HPDE6-E6E7 (cell line): ENCODE data around the gene ABL2.

Source experiments
- DNase-seq: peaks from one replicate; pipeline ENCODE4 v3.0.0; 2011; ENCODE audit warnings: missing footprints; ENCODE audit errors: extremely low spot score

ABL2 gene

DNA sequence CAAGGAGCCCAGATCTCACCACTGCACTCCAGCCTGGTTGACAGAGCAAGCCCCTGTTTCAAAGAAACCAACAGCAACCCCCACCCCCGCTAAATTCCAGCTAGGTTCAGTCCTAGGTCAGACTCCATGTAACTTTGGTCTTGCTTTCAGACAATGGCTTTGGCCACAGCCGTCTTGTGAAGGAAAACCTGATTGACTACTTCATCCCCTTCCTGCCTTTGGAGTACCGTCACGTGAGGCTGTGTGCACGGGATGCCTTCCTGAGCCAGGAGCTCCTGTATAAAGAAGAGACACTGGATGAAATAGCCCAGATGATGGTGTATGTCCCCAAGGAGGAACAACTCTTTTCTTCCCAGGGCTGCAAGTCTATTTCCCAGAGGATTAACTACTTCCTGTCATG, 134.7 kb downstream of the ABL2 start:
- DNase-seq: no peak

DNA sequence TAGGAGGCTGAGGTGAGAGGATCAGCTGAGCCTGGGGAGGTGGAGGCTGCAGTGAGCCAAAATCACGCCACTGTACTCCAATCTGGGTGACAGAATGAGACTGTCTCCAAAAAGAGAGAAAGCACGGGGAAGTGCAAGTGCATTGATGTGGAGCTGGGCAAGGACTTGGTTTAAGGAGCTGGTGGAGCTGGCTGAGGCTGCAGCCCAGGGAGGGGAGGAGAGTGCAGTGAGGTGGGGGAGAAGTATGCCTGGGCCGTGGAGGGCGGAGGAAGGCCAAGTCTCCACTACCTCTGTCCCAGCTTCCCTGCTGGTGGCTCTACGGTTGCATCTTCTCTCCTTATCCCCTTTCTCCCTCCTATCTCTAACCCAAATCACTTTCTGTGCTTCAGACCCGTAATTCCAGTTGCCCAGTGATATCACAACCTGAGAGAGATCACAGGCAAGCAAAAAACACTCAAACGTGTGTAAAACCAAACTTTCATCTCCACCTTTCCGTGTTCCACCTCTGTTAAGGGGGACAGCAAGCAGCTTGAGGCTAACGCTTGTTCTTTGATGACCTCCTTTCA, 136.5 kb downstream of the ABL2 start:
- DNase-seq: no peak

DNA sequence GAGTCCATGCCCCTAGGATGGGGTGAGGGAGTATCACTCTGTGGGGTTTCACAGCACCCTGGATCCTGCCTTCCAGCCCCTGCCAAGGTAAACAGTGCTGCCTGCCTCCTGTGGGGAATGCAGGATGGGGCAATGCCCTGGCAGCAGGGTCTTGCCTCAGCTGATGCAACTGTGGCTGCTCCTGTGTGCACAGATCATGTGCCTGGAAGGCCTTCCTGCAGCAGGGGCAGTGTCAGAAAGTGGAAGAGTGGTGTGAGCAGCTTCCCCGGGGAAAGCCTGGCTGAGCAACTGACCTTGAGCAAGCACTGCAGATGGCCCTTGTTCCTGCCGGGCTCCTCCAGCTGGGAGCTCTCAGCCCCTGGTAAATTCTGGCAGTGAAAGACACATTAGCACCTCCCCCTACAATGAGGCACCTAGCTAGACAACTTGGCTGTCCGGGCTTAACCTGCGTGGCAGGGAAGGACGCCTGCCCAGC, 137.7 kb downstream of the ABL2 start:
- DNase-seq: no peak

DNA sequence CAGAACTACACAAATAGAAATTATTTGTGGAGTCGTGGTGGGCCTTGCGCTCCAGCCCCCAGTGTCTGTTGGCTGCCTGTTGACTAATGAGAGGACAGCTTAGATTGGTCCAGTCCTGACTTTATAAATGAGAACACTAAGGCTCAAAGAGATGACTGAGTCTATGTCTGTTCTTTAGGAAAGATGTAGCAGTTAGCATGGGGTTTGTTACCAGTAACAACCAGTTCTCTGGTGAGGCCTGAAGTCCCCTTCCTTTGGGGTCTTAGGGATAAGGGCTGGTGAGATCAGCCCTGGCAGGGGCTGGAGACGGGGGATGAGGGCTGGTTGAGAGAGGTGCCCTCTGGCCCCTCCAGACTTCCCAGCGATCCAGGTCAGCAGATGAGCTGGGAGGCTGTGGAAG, 138.6 kb downstream of the ABL2 start:
- DNase-seq: no peak

DNA sequence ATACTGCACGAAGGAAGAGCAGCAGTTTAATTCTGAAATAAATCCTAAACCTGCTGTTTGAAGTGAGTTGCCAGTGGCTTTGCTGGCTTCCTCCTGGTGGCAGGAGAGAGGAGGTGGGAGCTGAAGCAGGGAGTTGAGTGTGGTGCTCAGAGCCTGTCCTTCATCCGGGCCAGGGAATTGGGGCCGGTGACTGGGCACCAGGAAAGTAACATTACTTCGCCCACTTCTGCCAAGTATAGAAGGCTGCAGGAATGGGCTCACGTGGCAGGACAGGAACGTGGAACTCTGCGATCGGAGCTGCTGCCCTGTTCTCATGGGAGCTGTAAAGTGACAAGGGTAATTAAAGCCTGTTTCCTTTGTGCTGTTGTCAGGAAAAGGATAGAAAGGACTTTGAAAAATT, 139.0 kb downstream of the ABL2 start:
- DNase-seq: no peak

DNA sequence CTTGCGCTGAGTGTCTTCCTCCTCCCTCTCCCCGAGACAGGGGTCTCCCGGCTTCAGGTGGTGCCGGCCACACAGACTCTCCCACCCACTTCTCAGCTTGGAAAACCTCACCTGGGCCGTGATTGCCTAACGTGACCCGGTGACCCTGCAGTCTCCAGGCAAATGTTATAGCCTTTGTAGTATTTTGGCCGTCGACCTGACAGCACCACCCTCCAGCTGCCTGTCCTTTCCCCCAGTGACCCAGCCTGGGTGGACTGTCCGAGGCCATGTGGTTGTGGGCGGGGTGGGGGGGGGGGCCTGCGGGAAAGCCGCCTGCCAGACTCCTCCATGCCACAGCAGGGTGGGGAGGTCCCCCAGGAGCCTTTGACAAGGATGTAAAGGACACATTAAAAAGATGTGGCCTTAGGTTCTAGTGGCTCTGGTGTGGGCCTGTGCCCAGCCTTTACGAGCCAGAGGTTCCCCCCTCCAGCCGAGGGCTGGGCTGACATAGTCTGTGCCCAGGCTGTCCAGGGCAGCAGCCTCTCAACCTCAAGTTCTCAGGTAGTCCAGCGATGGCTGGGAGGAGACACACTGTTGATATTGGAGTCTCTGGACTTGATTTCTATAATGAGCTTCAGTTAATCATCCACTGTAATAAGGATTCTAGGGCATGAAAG, 139.5 kb downstream of the ABL2 start:
- DNase-seq: no peak

DNA sequence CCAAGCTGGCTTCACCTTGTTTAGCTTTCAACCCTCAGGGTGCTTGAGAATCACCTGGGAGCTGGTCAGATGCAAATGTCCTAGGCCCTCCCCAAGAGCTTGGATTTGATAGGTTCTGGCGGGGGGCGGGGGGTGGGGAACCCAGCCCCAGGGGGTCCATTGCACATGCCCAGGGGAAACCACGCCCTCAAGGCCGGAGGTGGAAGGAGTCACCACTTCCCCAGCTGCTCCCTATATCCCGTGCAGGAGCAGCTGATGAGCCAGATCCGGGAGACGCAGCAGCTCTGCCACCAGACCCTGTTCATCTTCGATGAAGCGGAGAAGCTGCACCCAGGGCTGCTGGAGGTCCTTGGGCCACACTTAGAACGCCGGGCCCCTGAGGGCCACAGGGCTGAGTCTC, 141.8 kb downstream of the ABL2 start:
- no peak for DNase-seq

DNA sequence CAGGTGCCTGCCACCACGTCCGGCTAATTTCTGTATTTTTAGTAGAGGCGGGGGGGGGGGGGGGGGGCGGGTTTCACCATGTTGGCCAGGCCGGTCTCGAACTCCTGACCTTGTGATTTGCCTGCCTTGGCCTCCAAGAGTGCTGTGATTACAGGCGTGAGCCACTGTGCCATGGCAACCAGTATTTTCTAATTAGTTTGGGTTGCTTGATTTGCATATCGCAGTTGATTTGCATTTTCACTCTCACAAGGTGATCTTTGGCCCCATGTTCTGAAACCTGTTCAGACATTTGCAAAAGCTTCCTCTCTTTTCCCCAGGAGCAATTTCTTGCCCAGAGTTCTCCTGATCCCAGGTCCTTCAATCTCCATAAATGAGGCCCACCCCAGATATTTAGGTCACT, 145.9 kb downstream of the ABL2 start:
- no peak for DNase-seq

DNA sequence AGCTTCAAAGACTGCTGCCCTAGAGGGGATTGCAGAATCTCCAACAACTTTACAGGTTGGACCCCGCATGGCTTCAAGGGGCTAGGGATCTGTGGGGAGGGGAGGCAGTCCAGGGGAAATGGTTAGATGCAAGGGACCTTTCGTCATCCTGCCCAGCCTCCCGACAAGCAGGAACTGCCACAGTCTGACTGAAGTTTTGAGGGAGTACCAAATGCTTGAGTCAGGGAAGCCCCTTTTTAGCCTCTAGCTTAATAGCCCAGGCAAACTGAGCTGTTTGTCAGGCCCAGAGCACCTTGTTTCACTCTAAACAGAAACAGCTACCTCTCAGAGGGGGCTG, 146.5 kb downstream of the ABL2 start:
- DNase-seq: no peak

DNA sequence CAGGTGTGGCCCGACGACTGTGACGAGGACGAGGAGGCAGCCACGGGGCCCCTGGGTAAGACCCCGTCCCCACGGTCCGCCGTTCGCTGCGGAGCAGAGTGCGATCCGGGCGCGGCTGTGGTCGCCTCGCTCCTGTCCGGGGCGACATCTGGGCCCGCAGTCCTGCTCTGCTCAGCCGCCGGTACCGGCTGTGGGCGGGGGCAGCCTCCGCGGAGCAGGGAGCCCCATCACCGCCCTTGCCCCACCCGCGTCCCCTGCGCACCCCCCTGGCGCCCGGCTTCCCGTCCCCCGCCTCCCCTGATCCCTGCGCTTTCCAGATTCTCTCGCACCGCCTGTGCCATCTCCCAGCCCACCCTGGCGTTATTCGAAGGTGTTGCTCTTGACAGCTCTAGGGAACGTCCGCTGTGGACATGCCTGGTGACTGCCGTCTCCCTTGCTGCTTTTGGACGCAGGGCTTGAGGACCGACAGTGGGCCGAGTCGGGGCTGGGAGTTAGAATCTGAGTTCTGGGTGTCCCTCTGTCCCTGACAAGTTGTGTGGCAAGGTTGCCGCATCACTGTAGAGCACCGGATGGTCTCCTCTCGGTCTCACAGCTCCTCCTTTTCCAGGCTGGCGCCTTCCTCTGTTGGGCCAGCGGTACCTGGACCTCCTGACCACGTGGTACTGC, 147.0 kb downstream of the ABL2 start:
- DNase-seq: peak; percentile 47

DNA sequence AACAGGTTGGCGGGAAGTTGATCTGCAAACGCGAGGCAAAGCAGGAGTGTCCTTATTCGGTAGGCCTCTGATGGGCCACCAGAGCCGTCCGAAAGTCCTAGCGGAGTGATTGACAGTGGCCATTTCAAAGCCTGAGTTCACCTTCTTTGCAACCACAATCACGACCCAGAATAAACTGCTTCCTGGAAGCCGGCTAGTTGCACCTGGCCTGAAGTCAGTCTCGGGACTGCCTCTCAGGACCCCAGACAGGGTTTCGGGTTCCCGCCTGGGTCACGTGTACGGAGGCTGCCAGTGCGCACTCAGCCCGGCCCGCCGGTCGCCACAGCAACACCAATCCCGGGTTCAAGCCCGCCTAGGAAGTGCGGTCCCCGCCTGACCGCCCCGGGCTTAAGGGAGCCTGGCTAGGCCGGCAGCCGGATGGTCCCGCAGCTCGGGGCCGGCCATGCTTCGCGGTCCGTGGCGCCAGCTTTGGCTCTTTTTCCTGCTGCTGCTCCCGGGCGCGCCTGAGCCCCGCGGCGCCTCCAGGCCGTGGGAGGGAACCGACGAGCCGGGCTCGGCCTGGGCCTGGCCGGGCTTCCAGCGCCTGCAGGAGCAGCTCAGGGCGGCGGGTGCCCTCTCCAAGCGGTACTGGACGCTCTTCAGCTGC, 147.7 kb downstream of the ABL2 start, which contains the start of gene TOR3A:
Gene TOR3A, plus strand, starts transcription at position 384 of the 646 bp plus-strand sequence. Its CDS starts 59 bp downstream, at position 443.
- DNase-seq: peak; percentile 92

DNA sequence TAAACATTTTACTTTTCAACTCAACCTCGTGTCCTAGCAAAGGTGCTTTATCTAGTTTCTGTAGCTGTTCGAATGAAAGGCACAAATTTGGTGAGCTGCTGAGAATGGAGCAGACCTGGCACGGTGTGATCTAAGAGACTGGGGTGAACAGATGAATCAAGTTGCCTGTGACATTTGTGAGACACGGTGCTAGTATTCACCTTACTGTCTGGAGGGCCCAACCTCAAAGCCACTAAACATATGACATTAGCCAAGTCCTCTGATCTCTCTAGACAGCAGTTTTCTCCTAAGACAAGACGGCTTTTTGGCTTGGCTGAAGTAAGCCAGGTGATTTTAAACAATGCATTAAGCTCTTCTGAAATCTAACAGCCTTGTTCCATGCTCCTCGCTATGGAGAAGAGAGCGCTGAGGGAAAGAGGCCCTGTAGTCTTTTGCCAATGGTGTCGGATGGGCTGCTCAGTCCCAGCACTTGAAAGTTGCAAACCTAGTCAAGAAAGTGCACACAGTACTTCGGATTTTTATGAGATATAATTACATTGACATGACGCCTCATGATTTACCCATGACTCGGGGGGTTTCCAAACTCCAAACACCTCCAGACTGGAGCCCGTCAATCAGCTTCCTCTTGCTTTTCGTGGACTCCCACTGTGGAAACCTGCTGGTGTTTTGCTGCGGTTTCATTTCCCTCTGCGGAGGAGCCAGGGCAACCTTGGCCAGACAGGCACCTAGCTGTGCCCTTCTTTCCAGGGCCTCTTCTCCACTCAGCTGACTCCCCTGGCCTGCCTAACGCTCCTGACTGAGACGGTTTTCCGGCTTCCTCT, 148.4 kb downstream of the ABL2 start:
- peak; percentile 16 for DNase-seq

DNA sequence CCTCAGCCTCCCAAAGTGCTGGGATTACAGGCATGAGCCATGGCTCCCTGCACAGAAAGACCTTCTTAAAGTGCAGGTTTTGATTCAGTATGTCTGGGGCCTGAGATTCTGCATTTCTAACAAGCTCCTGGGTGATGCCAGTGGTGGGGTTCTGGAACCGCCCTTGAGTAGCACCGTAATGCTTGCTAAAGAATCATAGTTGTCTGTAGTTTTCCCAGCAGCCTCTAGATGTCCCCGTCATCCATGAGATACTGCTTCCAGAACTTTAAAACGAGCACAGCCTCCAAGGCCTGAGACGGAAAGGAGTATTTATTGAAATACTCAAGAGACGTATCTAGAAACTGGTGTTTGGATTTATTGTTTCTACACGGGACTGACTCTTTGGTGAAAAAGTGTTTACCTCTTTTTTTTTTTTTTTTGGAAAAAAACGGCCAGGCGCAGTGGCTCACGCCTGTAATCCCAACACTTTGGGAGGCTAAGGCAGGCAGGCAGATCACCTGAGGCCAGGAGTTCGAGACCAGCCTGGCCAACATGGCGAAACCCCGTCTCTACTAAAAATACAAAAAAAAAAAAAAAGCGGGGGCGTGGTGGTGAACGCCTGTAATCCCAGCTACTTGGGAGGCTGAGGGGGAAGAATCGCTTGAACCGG, 150.2 kb downstream of the ABL2 start:
- DNase-seq: peak; percentile 43

DNA sequence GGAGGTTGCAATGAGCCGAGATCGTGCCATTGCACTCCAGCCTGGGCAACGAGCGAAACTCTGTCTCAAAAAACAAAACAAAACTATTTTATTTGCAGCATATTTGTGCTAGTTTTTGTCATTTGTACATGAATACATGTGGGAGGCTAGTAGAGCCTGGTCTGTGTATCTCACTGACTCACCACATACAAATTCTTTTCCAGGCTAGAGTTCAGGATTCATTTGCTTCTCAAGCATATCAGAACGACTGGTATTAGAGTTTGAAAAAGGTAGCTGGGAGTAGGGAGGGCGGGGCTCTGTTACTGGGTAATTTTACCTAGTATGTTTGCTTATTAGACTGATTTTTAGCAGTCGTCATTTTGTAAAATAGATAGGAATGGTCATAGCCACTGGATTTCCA, 152.1 kb downstream of the ABL2 start:
- DNase-seq: no peak

DNA sequence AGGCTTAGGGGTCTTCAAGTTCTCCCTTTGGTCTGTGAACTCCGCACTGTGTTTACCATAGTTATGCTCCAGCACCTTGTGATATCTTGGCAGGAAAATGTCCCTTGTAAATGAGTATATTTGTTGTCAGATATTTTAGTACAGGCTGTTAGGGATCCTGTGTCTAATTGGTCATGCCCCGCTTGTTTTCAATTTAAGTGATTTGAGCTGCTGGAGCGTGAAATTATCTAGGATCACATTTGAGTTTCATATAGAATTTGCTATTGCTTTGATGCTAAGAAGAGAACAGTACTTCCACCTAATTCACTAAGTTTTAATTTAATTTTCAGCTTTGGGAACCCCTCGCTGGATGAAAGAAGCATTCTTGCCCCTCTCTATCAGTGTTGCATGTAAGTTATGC, 163.0 kb downstream of the ABL2 start:
- no peak for DNase-seq

DNA sequence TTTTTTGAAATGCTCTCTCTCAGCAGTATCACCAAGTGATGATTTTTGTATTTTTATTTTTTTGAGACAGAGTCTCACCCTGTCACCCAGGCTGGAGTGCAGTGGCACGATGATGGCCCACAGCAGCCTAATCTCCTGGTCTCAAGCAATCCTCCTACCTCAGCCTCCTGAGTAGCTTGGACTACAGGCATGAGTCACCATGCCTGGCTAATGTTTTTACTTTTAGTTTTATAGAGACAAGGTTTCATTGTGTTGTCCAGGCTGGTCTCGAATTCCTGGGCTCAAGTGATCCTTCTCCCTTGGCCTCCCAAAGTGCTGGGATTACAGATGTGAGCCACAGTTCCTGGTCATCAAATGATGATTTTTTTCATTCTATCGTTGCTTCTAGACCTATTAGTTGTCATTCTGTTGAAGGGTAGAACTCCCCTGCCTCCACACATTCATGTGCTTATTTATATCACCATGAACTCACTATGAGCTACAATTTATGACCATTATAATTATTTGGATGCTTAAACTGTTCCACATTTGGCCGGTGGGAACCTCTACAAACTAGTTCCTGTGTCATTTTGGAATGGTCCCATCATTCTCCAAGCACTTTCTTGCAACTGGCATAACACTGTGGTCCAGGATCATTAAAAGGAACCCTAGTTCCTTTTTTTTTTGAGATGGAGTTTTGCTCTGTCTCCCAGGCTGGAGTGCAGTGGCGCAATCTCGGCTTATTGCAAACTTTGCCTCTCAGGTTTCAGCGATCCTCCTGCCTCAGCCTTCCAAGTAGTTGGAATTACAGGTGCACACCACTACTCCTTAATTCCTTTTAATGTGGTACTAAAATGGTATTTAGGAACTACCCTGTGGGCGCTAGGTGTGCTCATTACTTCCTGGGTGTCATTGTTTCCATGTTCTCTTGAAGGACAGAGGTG, 167.9 kb downstream of the ABL2 start:
- DNase-seq: no peak

DNA sequence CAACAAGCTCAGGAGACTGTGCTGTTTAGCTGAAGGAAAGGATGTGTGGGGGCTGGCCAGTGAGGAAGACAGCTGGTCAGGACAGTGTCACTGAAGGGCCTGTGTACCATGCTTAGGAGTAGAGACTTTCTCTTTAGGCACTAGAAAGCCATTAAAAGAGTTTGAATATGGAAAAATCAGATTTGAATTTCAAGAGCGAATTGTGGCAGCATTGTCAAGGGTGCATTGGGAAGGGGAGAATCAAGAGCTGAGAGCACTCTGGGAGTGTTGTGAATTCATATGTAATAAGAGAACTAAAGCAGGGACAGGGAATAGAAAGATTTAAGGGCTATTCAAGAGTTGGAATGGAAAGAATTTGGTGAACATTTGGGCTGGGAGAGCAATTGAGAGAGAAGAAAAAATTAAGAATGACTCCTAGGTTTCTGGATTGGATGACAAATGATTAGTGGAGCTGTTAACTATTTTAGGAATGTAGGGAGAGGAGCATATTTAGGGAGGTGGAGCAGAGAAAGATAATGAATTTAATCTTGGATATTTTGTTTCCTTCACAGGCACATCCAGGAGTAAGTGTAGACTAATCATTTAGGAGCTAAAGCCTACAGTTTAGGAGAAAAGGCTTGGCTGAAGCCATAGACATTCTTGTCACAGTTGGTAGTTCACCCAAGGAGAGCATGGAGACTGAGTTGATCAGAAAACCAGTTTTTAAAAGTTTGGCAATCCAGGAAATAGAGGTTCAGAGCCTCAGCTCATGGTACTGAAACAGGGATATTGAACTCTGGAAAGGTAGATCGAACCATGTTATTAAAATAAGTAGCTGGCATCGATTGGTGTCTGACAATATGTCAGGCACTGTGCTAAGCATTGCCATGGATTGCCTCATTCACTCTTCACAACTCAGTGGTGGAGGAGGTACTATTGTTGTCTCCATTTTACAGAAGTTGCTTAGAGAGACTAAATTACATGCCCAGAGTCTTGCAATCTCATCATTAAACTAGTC, 170.7 kb downstream of the ABL2 start:
- no peak for DNase-seq

DNA sequence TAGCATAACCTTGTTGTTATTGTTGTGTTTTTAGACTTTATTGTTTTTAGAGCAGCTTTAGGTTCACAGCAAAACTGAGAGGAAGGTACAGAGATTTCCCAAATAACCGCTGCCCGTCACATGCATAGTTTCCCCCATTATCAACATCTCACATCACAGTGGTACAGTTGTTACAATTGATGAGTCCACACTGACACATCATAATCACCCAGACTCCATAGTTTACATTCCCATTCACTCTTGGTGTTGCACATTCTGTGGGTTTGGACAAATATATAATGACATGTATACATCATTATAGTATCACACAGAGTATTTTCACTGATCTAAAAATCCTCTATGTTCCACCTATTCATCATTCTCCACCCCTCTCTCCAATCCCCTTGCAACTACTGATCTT, 173.5 kb downstream of the ABL2 start:
- no peak for DNase-seq

DNA sequence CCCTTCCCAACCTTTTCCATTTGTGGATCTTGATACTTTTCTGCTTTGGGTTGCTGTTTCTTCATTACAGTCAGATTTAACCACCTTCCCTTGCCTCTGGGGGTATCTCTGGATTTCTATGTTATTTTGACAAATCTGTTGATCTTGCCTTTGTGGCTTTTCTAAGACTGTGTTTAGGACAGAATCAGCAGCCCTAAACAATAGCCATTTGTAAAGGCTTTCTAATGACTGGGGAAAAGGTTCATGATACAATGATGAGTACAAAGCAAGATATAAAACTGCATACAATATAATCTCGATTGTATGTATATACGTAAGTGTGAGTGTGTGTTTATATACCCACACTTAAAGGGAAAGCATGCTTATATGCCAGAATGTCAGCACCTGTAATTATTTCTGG, 176.0 kb downstream of the ABL2 start:
- no peak for DNase-seq
